ENCODE results near the gene KCNK6. TPM values are rescaled to one million over a fixed set of nuclear protein-coding genes. Genes with fewer than 3 reads are reported as not detected.

The KCNK6 gene
- total RNA-seq, 1 donor = 5.4 TPM

- TF ChIP-seq, protein P1, sequence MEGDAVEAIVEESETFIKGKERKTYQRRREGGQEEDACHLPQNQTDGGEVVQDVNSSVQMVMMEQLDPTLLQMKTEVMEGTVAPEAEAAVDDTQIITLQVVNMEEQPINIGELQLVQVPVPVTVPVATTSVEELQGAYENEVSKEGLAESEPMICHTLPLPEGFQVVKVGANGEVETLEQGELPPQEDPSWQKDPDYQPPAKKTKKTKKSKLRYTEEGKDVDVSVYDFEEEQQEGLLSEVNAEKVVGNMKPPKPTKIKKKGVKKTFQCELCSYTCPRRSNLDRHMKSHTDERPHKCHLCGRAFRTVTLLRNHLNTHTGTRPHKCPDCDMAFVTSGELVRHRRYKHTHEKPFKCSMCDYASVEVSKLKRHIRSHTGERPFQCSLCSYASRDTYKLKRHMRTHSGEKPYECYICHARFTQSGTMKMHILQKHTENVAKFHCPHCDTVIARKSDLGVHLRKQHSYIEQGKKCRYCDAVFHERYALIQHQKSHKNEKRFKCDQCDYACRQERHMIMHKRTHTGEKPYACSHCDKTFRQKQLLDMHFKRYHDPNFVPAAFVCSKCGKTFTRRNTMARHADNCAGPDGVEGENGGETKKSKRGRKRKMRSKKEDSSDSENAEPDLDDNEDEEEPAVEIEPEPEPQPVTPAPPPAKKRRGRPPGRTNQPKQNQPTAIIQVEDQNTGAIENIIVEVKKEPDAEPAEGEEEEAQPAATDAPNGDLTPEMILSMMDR (IDR thresholded peaks at IDR 0.05; ENCODE audit: extremely low read depth, low read depth, low read length) = no peak
- Histone ChIP-seq H4K20me1 (ENCODE audit: insufficient read depth, low read length) (no peaks in the 10 kb centered on the region), H2AFZ (ENCODE audit: low read length) (peak overlapping the region; percentile 71), H3K27me3 (ENCODE audit: insufficient read depth, low read length) (no peaks in the 10 kb centered on the region), H3K36me3 (ENCODE audit: insufficient read depth, low read length) (no peaks in the 10 kb centered on the region), H3K79me2 (ENCODE audit: insufficient read depth, low read length) (no peaks in the 10 kb centered on the region), H3K4me1 (ENCODE audit: insufficient read depth, low read length) (peaks cover 18% of the 10 kb centered on the region), H3K27ac (ENCODE audit: low read depth, low read length) (peak overlapping the region; percentile 20), H3K4me3 (ENCODE audit: insufficient read depth, low read length) (no peak overlapping the region), H3K9me3 (ENCODE audit: low read depth, low read length) (no peaks in the 10 kb centered on the region), H3K4me2 (ENCODE audit: insufficient read depth, low read length) (peak overlapping the region; percentile 38)
- peak; percentile 95 for DNase-seq (ENCODE audit: insufficient read length, low spot score, missing footprints)
Measured at GRCh38 chr19:38285567-38285966, 34.1 kb upstream of the KCNK6 start.

DNA sequence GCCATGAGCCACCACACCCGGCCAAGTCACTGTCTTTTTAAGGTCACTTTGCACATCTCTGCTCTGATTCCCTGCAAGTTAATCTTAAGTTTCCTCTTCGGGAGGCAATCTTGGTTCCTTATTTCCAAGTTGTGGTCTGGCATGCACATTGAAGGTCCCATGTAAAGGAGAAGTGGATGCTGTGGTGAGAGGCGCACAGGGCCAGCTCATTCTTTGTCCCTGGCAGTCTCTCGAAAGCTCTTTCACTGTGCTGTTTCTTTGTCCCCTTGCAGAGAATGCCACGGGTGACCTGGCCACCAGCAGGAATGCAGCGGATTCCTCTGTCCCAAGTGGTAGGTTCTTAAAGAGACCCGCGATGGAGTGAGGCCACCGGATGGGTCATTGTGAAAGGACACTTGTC, 32.0 kb upstream of the KCNK6 start:
- no peaks in the 10 kb centered on the region for H4K20me1 ChIP-seq (ENCODE audit: insufficient read depth, low read length)
- H3K4me3 ChIP-seq (ENCODE audit: insufficient read depth, low read length) = no peak overlapping the region
- peaks cover 24% of the 10 kb centered on the region for H3K4me1 ChIP-seq (ENCODE audit: insufficient read depth, low read length)
- no peak overlapping the region for H3K27ac ChIP-seq (ENCODE audit: low read depth, low read length)
- DNase-seq (ENCODE audit: insufficient read length, low spot score, missing footprints) = no peak
- TF ChIP-seq, protein P1 (IDR thresholded peaks at IDR 0.05; ENCODE audit: extremely low read depth, low read depth, low read length) = no peak
- no peaks in the 10 kb centered on the region for H3K9me3 ChIP-seq (ENCODE audit: low read depth, low read length)
- peak overlapping the region; percentile 20 for H2AFZ ChIP-seq (ENCODE audit: low read length)
- no peaks in the 10 kb centered on the region for H3K27me3 ChIP-seq (ENCODE audit: insufficient read depth, low read length)
- H3K79me2 ChIP-seq (ENCODE audit: insufficient read depth, low read length) = no peaks in the 10 kb centered on the region
- H3K4me2 ChIP-seq (ENCODE audit: insufficient read depth, low read length) = no peak overlapping the region
- H3K36me3 ChIP-seq (ENCODE audit: insufficient read depth, low read length) = no peaks in the 10 kb centered on the region

- peaks cover 24% of the 10 kb centered on the region for H3K4me1 ChIP-seq (ENCODE audit: insufficient read depth, low read length)
- H3K79me2 ChIP-seq (ENCODE audit: insufficient read depth, low read length) = no peaks in the 10 kb centered on the region
- no peaks in the 10 kb centered on the region for H4K20me1 ChIP-seq (ENCODE audit: insufficient read depth, low read length)
Measured at GRCh38 chr19:38288123-38288855, 31.4 kb upstream of the KCNK6 start.

DNA sequence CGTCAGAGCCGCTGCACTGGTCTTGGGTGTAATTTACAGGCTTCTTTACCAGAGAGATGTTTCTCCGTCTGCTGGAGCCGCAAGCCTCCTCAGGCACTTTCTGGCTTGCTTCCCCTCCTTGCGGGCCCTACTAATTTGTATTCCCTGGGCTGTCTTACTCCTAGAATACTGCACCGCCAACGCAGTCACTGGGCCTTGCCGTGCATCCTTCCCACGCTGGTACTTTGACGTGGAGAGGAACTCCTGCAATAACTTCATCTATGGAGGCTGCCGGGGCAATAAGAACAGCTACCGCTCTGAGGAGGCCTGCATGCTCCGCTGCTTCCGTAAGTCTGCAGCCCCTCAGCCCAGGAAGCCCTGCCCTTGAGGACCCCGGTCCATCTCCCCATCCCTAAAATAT, 29.7 kb upstream of the KCNK6 start:
- Histone ChIP-seq H3K79me2 (ENCODE audit: insufficient read depth, low read length) (no peaks in the 10 kb centered on the region), H4K20me1 (ENCODE audit: insufficient read depth, low read length) (no peaks in the 10 kb centered on the region), H2AFZ (ENCODE audit: low read length) (no peak overlapping the region), H3K27me3 (ENCODE audit: insufficient read depth, low read length) (no peaks in the 10 kb centered on the region), H3K9me3 (ENCODE audit: low read depth, low read length) (no peaks in the 10 kb centered on the region), H3K27ac (ENCODE audit: low read depth, low read length) (peak overlapping the region; percentile 78), H3K36me3 (ENCODE audit: insufficient read depth, low read length) (no peaks in the 10 kb centered on the region), H3K4me2 (ENCODE audit: insufficient read depth, low read length) (no peak overlapping the region), H3K4me3 (ENCODE audit: insufficient read depth, low read length) (no peak overlapping the region), H3K4me1 (ENCODE audit: insufficient read depth, low read length) (peaks cover 24% of the 10 kb centered on the region)
- DNase-seq (ENCODE audit: insufficient read length, low spot score, missing footprints) = no peak
- TF ChIP-seq, protein P1 (IDR thresholded peaks at IDR 0.05; ENCODE audit: extremely low read depth, low read depth, low read length) = no peak

More at GRCh38 chr19:38288123-38288855, 31.4 kb upstream of the KCNK6 start:
- TF ChIP-seq, protein P1 (IDR thresholded peaks at IDR 0.05; ENCODE audit: extremely low read depth, low read depth, low read length) = no peak
- H3K27ac ChIP-seq (ENCODE audit: low read depth, low read length) = no peak overlapping the region
- H3K4me2 ChIP-seq (ENCODE audit: insufficient read depth, low read length) = no peak overlapping the region
- peak; percentile 35 for DNase-seq (ENCODE audit: insufficient read length, low spot score, missing footprints)
- no peaks in the 10 kb centered on the region for H3K36me3 ChIP-seq (ENCODE audit: insufficient read depth, low read length)
- no peak overlapping the region for H3K4me3 ChIP-seq (ENCODE audit: insufficient read depth, low read length)
- H3K27me3 ChIP-seq (ENCODE audit: insufficient read depth, low read length) = no peaks in the 10 kb centered on the region
- no peak overlapping the region for H2AFZ ChIP-seq (ENCODE audit: low read length)
- H3K9me3 ChIP-seq (ENCODE audit: low read depth, low read length) = no peaks in the 10 kb centered on the region

Data from osteoblast (primary cell).